ENCODE results near the gene SEC14L2. TPM values are rescaled to one million over a fixed set of nuclear protein-coding genes. Genes with fewer than 3 reads are reported as not detected.

Gene SEC14L2
- total RNA-seq, 1 donor from 2014 or later = 14.5 TPM

GRCh38 chr22:30375312-30375849, 21.4 kb upstream of the SEC14L2 start:
- no peak for TF ChIP-seq EZH2 (IDR thresholded peaks at IDR 0.05; ENCODE audit: insufficient read depth, low read length)
- no peak for TF ChIP-seq CTCF (IDR thresholded peaks at IDR 0.05; ENCODE audit: insufficient read depth, low read depth, low read length)
- H2AFZ ChIP-seq (ENCODE audit: low read depth, low read length) = no peak overlapping the region
- H3K27ac ChIP-seq (ENCODE audit: low read depth, low read length) = no peak overlapping the region
- H3K27ac Mint-ChIP-seq (ENCODE audit: unreplicated experiment) = no peak overlapping the region
- no peak overlapping the region for H3K4me3 Mint-ChIP-seq (ENCODE audit: unreplicated experiment)
- H3K4me3 ChIP-seq (ENCODE audit: insufficient read depth, low read depth, low read length) = no peak overlapping the region
- DNase-seq (ENCODE audit: low read depth) = no peak
- H3K36me3 Mint-ChIP-seq (ENCODE audit: low read depth, unreplicated experiment) = peaks cover 12% of the 10 kb centered on the region
- no peaks in the 10 kb centered on the region for H3K79me2 ChIP-seq (ENCODE audit: insufficient read depth, low read length)
- H3K4me1 Mint-ChIP-seq (ENCODE audit: low read depth, unreplicated experiment) = no peaks in the 10 kb centered on the region
- H3K9ac ChIP-seq (ENCODE audit: low read length) = no peak overlapping the region
- H3K36me3 ChIP-seq (ENCODE audit: insufficient read depth, low read length) = peaks cover 4% of the 10 kb centered on the region
- H3K27me3 ChIP-seq (ENCODE audit: insufficient read depth, low read length) = no peaks in the 10 kb centered on the region
- H3K9me3 Mint-ChIP-seq (ENCODE audit: unreplicated experiment) = no peaks in the 10 kb centered on the region
- H3K4me1 ChIP-seq (ENCODE audit: insufficient read depth, low read length) = no peaks in the 10 kb centered on the region
- no peak overlapping the region for H3K4me2 ChIP-seq (ENCODE audit: low read length)
- H3K27me3 Mint-ChIP-seq (ENCODE audit: low read depth, unreplicated experiment) = no peaks in the 10 kb centered on the region
- no peaks in the 10 kb centered on the region for H3K9me3 ChIP-seq (ENCODE audit: insufficient read depth, low read depth, low read length)
- peaks cover 15% of the 10 kb centered on the region for H4K20me1 ChIP-seq (ENCODE audit: insufficient read depth, low read length)
- no peak for FAIRE-seq

- no peak overlapping the region for H3K27ac ChIP-seq (ENCODE audit: low read depth, low read length)
- Mint-ChIP-seq H3K27ac (ENCODE audit: unreplicated experiment) (no peak overlapping the region), H3K4me3 (ENCODE audit: unreplicated experiment) (no peak overlapping the region), H3K36me3 (ENCODE audit: low read depth, unreplicated experiment) (peaks cover 22% of the 10 kb centered on the region), H3K4me1 (ENCODE audit: low read depth, unreplicated experiment) (no peaks in the 10 kb centered on the region), H3K9me3 (ENCODE audit: unreplicated experiment) (no peaks in the 10 kb centered on the region), H3K27me3 (ENCODE audit: low read depth, unreplicated experiment) (no peaks in the 10 kb centered on the region)
- H3K4me2 ChIP-seq (ENCODE audit: low read length) = no peak overlapping the region
- H3K4me3 ChIP-seq (ENCODE audit: insufficient read depth, low read depth, low read length) = no peak overlapping the region
- H3K36me3 ChIP-seq (ENCODE audit: insufficient read depth, low read length) = peaks cover 7% of the 10 kb centered on the region
- no peak overlapping the region for H3K9ac ChIP-seq (ENCODE audit: low read length)
- no peak overlapping the region for H2AFZ ChIP-seq (ENCODE audit: low read depth, low read length)
- H3K4me1 ChIP-seq (ENCODE audit: insufficient read depth, low read length) = no peaks in the 10 kb centered on the region
- no peaks in the 10 kb centered on the region for H3K9me3 ChIP-seq (ENCODE audit: insufficient read depth, low read depth, low read length)
- no peaks in the 10 kb centered on the region for H3K27me3 ChIP-seq (ENCODE audit: insufficient read depth, low read length)
- no peak for DNase-seq (ENCODE audit: low read depth)
- FAIRE-seq = no peak
- no peaks in the 10 kb centered on the region for H3K79me2 ChIP-seq (ENCODE audit: insufficient read depth, low read length)
- no peak for TF ChIP-seq EZH2 (IDR thresholded peaks at IDR 0.05; ENCODE audit: insufficient read depth, low read length)
- no peak for TF ChIP-seq CTCF (IDR thresholded peaks at IDR 0.05; ENCODE audit: insufficient read depth, low read depth, low read length)
- H4K20me1 ChIP-seq (ENCODE audit: insufficient read depth, low read length) = peaks cover 23% of the 10 kb centered on the region
These were observed 16.8 kb upstream of the SEC14L2 start for GRCh38 chr22:30380011-30380410.

GRCh38 chr22:30381264-30381663, 15.6 kb upstream of the SEC14L2 start:
- Histone ChIP-seq H3K36me3 (ENCODE audit: insufficient read depth, low read length) (peaks cover 7% of the 10 kb centered on the region), H3K79me2 (ENCODE audit: insufficient read depth, low read length) (peaks cover 6% of the 10 kb centered on the region), H3K4me2 (ENCODE audit: low read length) (no peak overlapping the region), H4K20me1 (ENCODE audit: insufficient read depth, low read length) (peaks cover 19% of the 10 kb centered on the region), H3K9ac (ENCODE audit: low read length) (no peak overlapping the region), H2AFZ (ENCODE audit: low read depth, low read length) (no peak overlapping the region), H3K27me3 (ENCODE audit: insufficient read depth, low read length) (no peaks in the 10 kb centered on the region), H3K27ac (ENCODE audit: low read depth, low read length) (no peak overlapping the region), H3K4me3 (ENCODE audit: insufficient read depth, low read depth, low read length) (no peak overlapping the region), H3K4me1 (ENCODE audit: insufficient read depth, low read length) (peaks cover 4% of the 10 kb centered on the region), H3K9me3 (ENCODE audit: insufficient read depth, low read depth, low read length) (no peaks in the 10 kb centered on the region)
- FAIRE-seq = no peak
- no peaks in the 10 kb centered on the region for H3K9me3 Mint-ChIP-seq (ENCODE audit: unreplicated experiment)
- DNase-seq (ENCODE audit: low read depth) = no peak
- no peak overlapping the region for H3K4me3 Mint-ChIP-seq (ENCODE audit: unreplicated experiment)
- no peaks in the 10 kb centered on the region for H3K27me3 Mint-ChIP-seq (ENCODE audit: low read depth, unreplicated experiment)
- peaks cover 21% of the 10 kb centered on the region for H3K36me3 Mint-ChIP-seq (ENCODE audit: low read depth, unreplicated experiment)
- H3K4me1 Mint-ChIP-seq (ENCODE audit: low read depth, unreplicated experiment) = peaks cover 4% of the 10 kb centered on the region
- H3K27ac Mint-ChIP-seq (ENCODE audit: unreplicated experiment) = no peak overlapping the region
- TF ChIP-seq EZH2 (IDR thresholded peaks at IDR 0.05; ENCODE audit: insufficient read depth, low read length) = no peak
- no peak for TF ChIP-seq CTCF (IDR thresholded peaks at IDR 0.05; ENCODE audit: insufficient read depth, low read depth, low read length)

Data from astrocyte (in vitro differentiated cells and primary cell).